ENCODE data around the gene CEP131.

CEP131 gene

DNA sequence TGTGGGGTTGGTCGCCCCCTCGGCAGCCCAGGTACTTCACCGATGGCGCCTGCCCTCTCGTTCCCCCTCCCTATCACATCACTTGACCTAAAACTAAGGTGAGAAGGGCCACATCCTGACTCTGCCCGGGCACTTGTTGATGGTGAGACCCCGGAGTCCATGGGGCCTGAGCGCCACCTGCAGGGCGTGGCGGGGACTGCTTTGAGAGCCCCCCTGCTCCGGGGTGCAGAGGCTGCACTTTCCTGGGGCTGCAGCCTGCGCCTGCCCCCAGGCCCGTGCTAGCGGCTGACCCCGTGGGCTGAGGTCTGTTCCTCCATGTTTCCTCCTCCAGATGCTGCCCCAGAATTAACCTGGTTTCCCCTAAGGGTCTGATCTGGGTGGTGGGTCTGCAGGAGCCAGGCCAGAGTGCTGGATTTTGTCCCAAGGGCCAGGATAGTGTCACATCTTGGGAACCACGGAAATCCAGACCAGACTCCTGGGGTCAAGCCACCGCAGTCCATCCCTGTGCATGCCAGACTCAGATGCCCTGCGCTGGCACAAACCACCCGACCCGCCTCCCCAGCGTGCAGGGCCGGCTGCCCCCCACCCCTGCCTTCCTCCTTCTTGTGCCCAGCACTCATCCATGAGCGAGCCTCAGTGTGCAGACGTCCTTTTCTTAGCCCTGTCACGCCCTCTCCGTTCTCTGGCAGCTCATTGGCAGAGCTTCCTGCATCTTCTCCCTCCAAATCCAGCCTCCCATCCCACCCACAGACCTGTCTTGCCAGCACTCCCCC is 19.1 kb upstream of the CEP131 start:
- Histone ChIP-seq H3K4me3 (replicated peaks; ENCODE audit: insufficient read depth, low read length) (no peak overlapping the region), H3K27me3 (ENCODE audit: insufficient read depth, poor library complexity, severe bottlenecking) (no peaks in the 10 kb centered on the region), H3K27ac (replicated peaks) (no peak overlapping the region)
- DNase-seq (ENCODE audit: low read depth in 1 of 2, low spot score in 1 of 2): peak; percentile 43 to 69
- TF ChIP-seq, protein P1, sequence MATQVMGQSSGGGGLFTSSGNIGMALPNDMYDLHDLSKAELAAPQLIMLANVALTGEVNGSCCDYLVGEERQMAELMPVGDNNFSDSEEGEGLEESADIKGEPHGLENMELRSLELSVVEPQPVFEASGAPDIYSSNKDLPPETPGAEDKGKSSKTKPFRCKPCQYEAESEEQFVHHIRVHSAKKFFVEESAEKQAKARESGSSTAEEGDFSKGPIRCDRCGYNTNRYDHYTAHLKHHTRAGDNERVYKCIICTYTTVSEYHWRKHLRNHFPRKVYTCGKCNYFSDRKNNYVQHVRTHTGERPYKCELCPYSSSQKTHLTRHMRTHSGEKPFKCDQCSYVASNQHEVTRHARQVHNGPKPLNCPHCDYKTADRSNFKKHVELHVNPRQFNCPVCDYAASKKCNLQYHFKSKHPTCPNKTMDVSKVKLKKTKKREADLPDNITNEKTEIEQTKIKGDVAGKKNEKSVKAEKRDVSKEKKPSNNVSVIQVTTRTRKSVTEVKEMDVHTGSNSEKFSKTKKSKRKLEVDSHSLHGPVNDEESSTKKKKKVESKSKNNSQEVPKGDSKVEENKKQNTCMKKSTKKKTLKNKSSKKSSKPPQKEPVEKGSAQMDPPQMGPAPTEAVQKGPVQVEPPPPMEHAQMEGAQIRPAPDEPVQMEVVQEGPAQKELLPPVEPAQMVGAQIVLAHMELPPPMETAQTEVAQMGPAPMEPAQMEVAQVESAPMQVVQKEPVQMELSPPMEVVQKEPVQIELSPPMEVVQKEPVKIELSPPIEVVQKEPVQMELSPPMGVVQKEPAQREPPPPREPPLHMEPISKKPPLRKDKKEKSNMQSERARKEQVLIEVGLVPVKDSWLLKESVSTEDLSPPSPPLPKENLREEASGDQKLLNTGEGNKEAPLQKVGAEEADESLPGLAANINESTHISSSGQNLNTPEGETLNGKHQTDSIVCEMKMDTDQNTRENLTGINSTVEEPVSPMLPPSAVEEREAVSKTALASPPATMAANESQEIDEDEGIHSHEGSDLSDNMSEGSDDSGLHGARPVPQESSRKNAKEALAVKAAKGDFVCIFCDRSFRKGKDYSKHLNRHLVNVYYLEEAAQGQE (IDR thresholded peaks at IDR 0.05; ENCODE audit: insufficient replicate concordance, low read depth): no peak
- TF ChIP-seq GABPA (IDR thresholded peaks at IDR 0.05; ENCODE audit: low read depth): no peak
- TF ChIP-seq, protein P2, sequence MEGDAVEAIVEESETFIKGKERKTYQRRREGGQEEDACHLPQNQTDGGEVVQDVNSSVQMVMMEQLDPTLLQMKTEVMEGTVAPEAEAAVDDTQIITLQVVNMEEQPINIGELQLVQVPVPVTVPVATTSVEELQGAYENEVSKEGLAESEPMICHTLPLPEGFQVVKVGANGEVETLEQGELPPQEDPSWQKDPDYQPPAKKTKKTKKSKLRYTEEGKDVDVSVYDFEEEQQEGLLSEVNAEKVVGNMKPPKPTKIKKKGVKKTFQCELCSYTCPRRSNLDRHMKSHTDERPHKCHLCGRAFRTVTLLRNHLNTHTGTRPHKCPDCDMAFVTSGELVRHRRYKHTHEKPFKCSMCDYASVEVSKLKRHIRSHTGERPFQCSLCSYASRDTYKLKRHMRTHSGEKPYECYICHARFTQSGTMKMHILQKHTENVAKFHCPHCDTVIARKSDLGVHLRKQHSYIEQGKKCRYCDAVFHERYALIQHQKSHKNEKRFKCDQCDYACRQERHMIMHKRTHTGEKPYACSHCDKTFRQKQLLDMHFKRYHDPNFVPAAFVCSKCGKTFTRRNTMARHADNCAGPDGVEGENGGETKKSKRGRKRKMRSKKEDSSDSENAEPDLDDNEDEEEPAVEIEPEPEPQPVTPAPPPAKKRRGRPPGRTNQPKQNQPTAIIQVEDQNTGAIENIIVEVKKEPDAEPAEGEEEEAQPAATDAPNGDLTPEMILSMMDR (IDR thresholded peaks at IDR 0.05; ENCODE audit: insufficient read depth, low read length): peak; percentile 87
- TF ChIP-seq POLR2AphosphoS5 (IDR thresholded peaks at IDR 0.05; ENCODE audit: low read depth): no peak; the same call in none of the 2 replicates

DNA sequence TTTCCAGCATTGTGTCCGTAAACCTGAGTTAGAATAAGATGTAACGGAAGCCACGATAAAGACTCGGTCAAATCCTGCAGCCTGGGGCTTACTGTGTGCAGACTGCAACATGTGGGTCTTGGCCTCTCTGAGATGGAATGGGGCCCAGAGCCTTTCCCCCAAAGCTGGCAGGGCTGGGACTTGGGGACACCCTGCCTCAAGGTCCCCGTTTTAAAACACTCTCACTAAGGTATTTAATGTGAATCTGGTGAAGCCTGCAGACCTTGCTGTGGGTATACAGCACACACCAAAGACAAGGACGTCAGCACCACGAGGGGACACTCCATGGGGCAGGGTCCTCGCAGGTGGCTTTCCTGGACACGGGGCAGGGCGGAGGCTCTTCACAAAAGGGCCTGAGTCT is 18.4 kb upstream of the CEP131 start:
- Histone ChIP-seq H3K27me3 (ENCODE audit: insufficient read depth, poor library complexity, severe bottlenecking) (no peaks in the 10 kb centered on the region), H3K4me3 (replicated peaks; ENCODE audit: insufficient read depth, low read length) (no peak overlapping the region), H3K27ac (replicated peaks) (no peak overlapping the region)
- TF ChIP-seq SPI1 (IDR thresholded peaks at IDR 0.05; ENCODE audit: borderline replicate concordance, low read depth) (no peak), POLR2AphosphoS5 (IDR thresholded peaks at IDR 0.05; ENCODE audit: low read depth) (no peak), GABPA (IDR thresholded peaks at IDR 0.05; ENCODE audit: low read depth) (no peak)
- TF ChIP-seq, protein P1 (IDR thresholded peaks at IDR 0.05; ENCODE audit: insufficient replicate concordance, low read depth): no peak
- TF ChIP-seq, protein P2 (IDR thresholded peaks at IDR 0.05; ENCODE audit: insufficient read depth, low read length): no peak
- DNase-seq (ENCODE audit: low read depth in 1 of 2, low spot score in 1 of 2): no peak

DNA sequence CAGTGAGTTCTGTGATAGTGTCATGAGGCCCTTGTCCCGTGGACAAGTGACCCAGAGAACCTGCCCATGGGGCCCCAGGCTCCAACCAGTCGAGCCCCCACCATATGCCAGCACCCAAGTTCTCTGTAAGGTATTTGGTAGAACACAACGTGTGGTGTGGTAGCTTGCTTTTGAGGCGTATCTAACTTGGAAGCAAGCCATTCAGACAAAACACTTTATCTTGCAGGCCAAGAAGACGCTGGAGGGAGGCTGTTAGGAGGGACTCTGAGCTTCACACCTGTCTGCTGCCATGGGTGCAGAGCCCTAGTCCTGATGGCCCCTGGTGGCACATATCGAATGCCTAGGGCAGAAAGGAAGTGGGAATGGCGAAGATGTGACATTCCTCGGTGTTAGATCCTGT is 18.0 kb upstream of the CEP131 start:
- H3K27ac ChIP-seq (replicated peaks): no peak overlapping the region
- TF ChIP-seq GABPA (IDR thresholded peaks at IDR 0.05; ENCODE audit: low read depth) (no peak), POLR2AphosphoS5 (IDR thresholded peaks at IDR 0.05; ENCODE audit: low read depth) (no peak), SPI1 (IDR thresholded peaks at IDR 0.05; ENCODE audit: borderline replicate concordance, low read depth) (no peak)
- TF ChIP-seq, protein P2 (IDR thresholded peaks at IDR 0.05; ENCODE audit: insufficient read depth, low read length): no peak
- TF ChIP-seq, protein P1 (IDR thresholded peaks at IDR 0.05; ENCODE audit: insufficient replicate concordance, low read depth): no peak
- no peaks in the 10 kb centered on the region for H3K27me3 ChIP-seq (ENCODE audit: insufficient read depth, poor library complexity, severe bottlenecking)
- no peak for DNase-seq (ENCODE audit: low read depth in 1 of 2, low spot score in 1 of 2)
- H3K4me3 ChIP-seq (replicated peaks; ENCODE audit: insufficient read depth, low read length): no peak overlapping the region

Data from HL-60 (cell line).